Measurements from ENCODE around the gene NPR1. TPM values are rescaled to one million over a fixed set of nuclear protein-coding genes. Genes with fewer than 3 reads are reported as not detected.
A peak's percentile ranks its signal among the peaks of the same experiment; 100 is the strongest.
"Not testable (repeated sequence)": the region's sequence is repeated elsewhere in the genome, so short reads cannot be mapped to it uniquely, and the experiment has no call there.

Gene NPR1
- total RNA-seq, 1 experiment from 2014 or later = 0.02 TPM

GRCh38 chr1:153649137-153649862 lies 29.2 kb upstream of the NPR1 start:
- DNase-seq (ENCODE audit: low read depth) = no peak

- DNase-seq (ENCODE audit: low read depth) = peak; percentile 25
Observed at GRCh38 chr1:153649863-153650235, 28.6 kb upstream of the NPR1 start.

DNA sequence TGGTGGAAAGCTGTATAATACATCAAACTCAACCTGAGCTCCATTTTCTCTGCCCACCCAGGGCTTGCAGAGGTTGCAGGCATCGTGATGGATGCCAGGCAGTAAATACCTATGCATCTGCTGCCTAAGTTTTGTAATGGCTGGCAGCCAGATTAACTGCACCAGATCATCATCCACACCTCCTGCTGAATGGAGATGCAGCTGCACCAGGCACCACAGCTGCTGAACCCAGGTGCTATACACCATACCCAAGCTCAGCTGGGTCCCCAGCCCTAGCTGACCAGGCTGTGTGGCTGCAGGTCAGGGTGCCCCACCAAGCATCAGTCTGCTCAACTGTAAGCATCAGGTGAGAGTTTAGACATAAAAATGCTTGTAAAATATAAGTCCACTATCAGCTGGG lies 26.7 kb upstream of the NPR1 start:
- no peak for DNase-seq (ENCODE audit: low read depth)

- DNase-seq (ENCODE audit: low read depth) = peak; percentile 75
Observed at GRCh38 chr1:153652805-153653500, 25.5 kb upstream of the NPR1 start.

GRCh38 chr1:153655333-153655732 lies 23.2 kb upstream of the NPR1 start:
- DNase-seq (ENCODE audit: low read depth) = no peak

DNA sequence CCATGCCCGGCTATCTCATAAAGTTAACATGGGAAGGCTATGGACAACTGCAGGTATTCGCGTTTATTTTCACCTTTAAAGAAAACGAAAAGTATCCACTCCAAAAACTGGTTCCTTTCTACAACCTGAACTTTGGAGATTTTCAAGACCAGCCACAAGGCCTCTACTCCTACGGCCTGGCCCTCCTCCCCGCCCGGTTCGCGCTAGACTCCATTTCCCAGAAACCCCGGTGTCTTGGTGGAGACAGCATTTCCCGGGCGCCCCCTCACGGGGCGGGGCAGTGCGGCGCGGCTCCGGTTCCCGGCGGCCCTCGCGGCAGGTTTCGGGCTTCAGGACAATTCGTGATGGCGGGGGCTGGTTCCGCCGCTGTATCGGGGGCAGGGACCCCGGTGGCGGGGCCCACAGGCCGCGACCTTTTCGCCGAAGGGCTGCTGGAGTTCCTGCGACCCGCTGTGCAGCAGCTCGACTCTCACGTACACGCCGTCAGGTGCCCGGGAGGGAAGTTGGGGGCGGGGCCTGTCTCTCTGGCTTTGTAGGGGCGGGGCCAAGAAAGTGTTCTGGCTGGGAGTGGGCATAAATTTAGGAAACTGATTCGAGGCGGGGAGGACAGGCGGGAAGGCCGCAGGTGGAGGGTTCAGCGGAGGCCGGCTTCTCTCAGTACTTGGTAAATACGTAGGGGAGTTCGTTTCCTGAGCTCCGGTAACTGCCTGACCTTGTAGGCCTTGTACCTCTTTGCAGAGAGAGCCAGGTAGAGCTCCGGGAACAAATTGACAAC lies 19.9 kb upstream of the NPR1 start, which contains the start of gene SNAPIN:
Gene SNAPIN (plus strand): TSS at position 304 of the 775 bp plus-strand sequence. CDS start 41 bp downstream, at position 345.
- DNase-seq (ENCODE audit: low read depth) = peak; percentile 83

DNA sequence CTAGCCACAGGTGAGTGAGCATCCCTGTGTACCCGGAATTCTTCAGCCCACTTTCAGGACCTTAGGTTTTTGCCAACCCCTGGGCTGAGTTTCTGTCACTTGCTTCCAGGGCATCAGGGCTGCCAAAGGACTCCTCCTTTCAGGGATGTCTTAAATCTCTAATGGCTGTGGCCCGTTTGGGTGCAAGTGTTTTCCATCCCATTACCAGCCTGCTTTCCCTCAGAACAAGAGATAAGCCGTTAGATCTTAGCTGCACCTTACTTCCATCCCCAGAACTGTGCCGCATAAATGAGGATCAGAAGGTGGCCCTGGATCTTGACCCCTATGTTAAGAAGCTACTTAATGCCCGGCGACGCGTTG lies 19.3 kb upstream of the NPR1 start:
- no peak for DNase-seq (ENCODE audit: low read depth)

DNA sequence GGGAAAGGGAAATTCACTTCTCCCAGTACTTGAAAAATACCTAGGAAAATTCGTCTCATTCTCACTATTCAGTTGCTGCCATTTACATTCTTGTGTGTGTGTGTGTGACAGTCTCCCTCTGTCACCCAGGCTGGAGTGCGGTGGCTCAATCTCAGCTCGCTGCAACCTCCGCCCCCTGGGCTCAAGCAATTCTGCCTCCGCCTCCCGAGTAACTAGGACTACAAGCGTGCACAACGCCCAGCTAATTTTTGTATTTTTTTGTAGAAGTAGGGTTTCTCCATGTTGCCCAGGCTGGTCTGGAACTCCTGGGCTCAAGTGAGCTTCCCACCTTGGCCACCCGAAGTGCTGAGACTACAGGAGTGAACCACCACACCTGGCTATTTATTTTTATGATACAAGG lies 18.8 kb upstream of the NPR1 start:
- DNase-seq (ENCODE audit: low read depth) = no peak

DNA sequence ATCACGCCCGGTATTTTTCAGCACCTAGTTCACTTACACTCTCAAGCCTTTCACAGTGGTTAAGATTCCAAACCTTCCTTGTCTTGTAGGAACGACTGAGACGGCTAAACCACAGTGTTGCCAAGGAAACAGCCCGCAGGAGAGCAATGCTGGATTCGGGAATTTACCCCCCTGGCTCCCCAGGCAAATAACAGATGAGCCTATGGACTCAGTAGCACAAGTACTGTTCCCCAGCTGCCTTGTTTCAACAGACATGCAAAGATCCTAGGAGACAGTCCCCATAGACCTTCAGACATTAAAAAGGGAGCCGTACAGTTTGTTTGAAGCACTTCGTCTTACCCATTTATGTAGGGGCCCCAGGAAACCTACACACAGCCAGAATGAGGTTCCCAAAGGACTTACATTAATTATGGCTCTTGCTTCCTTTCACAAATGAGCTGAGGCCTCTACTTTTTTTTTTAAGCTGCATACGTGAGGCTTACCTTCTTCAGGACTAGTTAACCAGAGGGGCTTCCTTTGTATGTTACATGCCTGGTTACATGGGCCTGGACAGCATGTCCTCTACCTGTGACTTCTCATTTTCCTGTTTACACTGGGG lies 17.3 kb upstream of the NPR1 start:
- no peak for DNase-seq (ENCODE audit: low read depth)

GRCh38 chr1:153662269-153662668 lies 16.2 kb upstream of the NPR1 start:
- DNase-seq (ENCODE audit: low read depth) = no peak

- DNase-seq (ENCODE audit: low read depth) = peak; percentile 38
Observed at GRCh38 chr1:153663211-153663610, 15.3 kb upstream of the NPR1 start.

DNA sequence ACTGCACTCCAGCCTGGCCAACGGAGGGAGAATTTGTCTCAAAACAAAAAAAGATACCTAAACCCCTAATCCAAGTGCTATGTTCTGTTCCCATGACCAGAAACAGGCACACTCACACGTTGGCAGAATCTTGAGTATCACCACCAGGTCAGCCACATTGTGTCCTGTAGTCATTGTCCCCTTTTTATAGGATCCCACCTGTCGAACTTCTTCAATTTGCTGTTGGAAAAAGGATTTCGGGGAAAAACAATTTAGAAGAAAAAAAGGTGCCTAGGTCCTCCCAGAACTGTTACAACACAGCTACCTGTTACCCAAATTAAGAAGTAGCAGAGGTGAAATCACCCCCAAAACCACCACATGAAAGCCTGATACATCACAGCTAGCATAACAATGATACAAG lies 11.0 kb upstream of the NPR1 start:
- DNase-seq (ENCODE audit: low read depth) = no peak

- DNase-seq (ENCODE audit: low read depth) = not testable (repeated sequence)
Observed at GRCh38 chr1:153668672-153669071, 9.8 kb upstream of the NPR1 start.

DNA sequence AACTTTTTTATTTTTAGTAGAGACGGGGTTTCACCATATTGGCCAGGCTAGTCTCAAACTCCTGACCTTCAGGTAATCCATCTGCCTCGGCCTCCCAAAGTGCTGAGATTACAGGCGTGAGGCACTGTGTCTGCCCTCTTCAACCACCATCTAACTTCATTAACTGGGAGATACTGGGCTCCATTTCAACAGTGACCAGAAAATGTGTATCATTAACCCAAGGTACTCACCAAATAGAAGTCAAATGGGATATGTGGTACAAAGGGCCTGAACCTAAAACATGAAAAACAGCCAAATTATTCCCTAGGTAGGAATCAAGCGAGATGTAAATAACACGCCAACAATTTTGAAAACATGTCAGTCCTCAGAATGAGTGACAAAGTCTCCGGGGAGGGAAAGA lies 8.9 kb upstream of the NPR1 start:
- DNase-seq (ENCODE audit: low read depth) = no peak

GRCh38 chr1:153670257-153670858 lies 8.1 kb upstream of the NPR1 start:
- no peak for DNase-seq (ENCODE audit: low read depth)

GRCh38 chr1:153670859-153671627 lies 7.4 kb upstream of the NPR1 start, which contains the start of gene ILF2:
Gene ILF2, minus strand, starts transcription at chr1:153670993. Its CDS starts 71 bp downstream, at chr1:153670922.
- peak; percentile 100 for DNase-seq (ENCODE audit: low read depth)

DNA sequence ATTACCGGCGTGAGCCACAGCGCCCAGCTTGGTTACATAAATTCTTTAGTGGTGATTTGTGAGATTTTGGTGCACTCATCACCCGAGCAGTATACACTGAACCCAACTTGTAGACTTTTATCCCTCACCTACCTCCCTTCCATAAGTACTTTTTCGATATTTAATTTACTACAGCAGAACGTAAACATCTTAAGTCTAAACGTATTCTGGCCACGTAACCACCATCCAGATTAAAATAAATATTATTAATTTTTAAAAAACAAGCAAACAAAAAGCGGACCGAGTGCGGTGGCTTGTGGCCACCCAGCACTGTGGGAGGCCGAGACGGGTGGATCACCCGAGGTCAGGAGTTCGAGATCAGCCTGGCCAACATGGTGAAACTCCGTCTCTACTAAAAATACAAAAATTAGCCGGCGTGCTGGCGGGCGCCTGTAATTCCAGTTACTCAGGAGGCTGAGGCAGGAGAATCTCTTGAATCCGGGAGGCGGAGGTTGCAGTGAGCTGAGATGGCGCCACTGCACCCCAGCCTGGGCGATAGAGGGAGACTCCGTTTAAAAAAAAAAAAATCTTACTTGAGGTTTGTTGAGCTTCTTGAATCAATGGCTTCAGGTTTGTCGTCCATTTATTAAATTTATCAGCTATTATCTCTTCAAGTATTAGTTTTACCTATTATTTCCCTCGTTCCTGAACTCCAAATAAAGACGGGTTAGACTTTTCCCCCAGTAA lies 6.7 kb upstream of the NPR1 start:
- peak; percentile 60 for DNase-seq (ENCODE audit: low read depth)

DNA sequence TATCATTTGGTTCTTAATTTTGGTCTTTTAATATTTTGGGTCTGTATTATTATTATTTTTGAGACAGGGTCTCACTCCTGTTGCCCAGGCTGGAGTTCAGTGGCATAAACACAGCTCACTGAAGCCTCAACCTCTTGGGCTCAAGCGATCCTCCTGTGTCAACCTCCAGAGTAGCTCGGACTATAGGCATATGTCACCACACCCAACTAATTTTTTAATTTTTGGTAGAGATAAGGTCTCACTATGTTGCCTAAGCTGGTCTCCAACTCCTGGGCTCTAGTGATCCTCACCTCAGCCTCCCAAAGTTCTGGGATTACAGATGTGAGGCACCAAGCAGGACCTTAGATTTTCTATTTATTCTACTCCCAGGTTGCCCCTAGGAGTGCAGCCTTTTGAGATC lies 5.0 kb upstream of the NPR1 start:
- no peak for DNase-seq (ENCODE audit: low read depth)

GRCh38 chr1:153677718-153678518 lies 570 bp upstream of the NPR1 start:
- peak; percentile 29 for DNase-seq (ENCODE audit: low read depth)
